Stimulated activated CD4-positive, alpha-beta T cell treated with anti-CD3 and anti-CD28 coated beads, Interleukin-1b, Interleukin-23, amount 100 ng/mL, for 4 hours (primary cell): Measurements from ENCODE around the gene BLTP1.

Experiments used
- DNase-seq, 2 donors: peaks; one replicate each; pipeline ENCODE4 v3.0.0-alpha.2; 2020; ENCODE audit warnings: low read depth in 2 of 2

BLTP1 gene

DNA sequence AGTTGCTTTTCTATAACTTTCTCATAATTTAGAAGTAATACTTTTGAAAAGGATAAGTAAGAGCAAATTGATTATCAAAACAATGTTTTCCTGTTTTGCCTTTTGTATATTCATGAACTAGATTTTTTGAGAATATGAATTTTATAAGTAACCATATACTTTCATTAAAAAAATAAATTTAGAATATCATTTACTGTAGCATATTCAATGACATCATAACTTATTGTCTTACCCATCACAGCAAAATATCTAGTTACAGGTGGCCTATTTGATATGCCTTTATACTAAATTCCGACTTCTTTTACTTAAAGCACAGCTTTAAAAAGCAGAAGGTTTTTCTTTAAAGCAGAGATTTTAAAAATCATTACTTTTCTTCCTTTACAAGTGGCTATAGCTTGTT lies 20.1 kb downstream of the BLTP1 start:
- DNase-seq, result no peak

- DNase-seq, result no peak
These were observed 26.8 kb downstream of the BLTP1 start for GRCh38 chr4:122178961-122179360.

DNA sequence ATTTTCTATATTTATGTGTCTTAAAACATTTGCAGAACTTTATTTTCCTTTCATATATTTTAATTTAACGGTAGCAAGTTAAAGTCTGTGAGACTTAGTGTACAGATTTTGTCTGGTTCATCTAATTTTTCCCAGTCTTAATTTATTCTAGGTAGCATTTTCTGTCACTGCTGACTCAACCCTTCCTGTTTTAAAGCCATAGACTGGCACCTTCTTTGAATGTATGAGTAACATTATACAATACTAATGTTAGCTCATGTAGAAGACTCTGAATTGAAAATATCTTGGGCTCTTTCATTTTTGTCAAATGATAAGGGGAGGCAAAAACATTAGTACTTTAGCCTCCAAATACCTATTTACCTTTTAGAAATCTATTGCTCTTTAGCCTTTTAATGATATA lies 43.6 kb downstream of the BLTP1 start:
- no peak for DNase-seq
